22Rv1 (cell line): ENCODE results near the gene PHRF1.

ENCODE experiments used
- CTCF ChIP-seq: fragments of 450-650 bp; IDR thresholded peaks from 2 replicates; pipeline ENCODE4 v1.5.1; 2017; ENCODE audit warnings: mild to moderate bottlenecking
- ZFX ChIP-seq: fragments of 450-650 bp; IDR thresholded peaks from 2 replicates; pipeline ENCODE4 v1.6.1; 2017; ENCODE audit warnings: antibody characterized with exemption, borderline replicate concordance

GRCh38 chr11:609341-609811 lies 33.1 kb downstream of the PHRF1 start:
- no peak for TF ChIP-seq CTCF
- no peak for TF ChIP-seq ZFX
